ENCODE measurements around the gene INTS1. TPM values are rescaled to one million over a fixed set of nuclear protein-coding genes. Genes with fewer than 3 reads are reported as not detected.

The INTS1 gene
- total and polyA plus RNA-seq, 4 experiments from 2014 or later: 6.0 to 137 (median 82.2) TPM

DNA sequence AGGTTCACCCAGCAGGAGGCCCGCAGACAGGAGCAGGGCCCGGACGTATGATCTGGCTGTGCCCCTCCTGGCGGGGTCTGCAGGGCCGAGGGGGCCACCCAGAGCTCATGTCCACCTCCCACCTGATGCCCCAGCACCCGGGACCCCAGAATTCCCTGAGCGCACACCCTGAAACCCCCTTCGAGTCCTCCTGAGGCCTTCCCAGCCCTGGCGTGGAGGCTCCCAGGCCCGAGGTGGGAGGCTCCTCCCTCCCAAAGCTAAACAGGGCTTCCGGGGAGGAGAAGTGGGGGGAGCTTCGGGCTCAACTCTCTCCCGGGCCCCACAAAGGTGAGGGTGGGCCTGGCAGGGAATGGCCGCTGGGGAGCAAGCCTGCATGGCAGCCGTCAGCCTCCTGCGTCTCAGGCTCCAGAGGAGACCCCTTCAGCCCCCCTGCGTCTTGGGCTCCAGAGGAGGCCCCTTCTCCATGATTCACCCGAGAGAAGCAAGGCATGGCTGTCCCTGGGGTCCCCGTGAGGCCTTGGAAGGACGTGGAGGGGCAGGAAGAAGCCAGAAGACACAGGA lies 75.2 kb downstream of the INTS1 start:
- Mint-ChIP-seq H3K27ac (no peak overlapping the region), H3K27me3 (peaks cover 0 to 5% of the 10 kb centered on the region in 2 donors), H3K4me3 (no peak overlapping the region), H3K36me3 (no peaks in the 10 kb centered on the region), H3K4me1 (peaks cover 2 to 6% (median 4%) of the 10 kb centered on the region in 4 donors), H3K9me3 (no peaks in the 10 kb centered on the region)
- Histone ChIP-seq H3K27me3 (ENCODE audit: insufficient read depth, low read length) (no peaks in the 10 kb centered on the region), H3K9me3 (ENCODE audit: control insufficient read depth in 1 of 2, low read length in 2 of 2) (no peaks in the 10 kb centered on the region), H3K36me3 (ENCODE audit: insufficient read depth, low read length) (no peaks in the 10 kb centered on the region), H3K4me3 (ENCODE audit: low read length in 2 of 2) (no peak overlapping the region), H3K4me1 (ENCODE audit: insufficient read depth, low read length) (peaks cover 4% of the 10 kb centered on the region), H3K27ac (ENCODE audit: low read depth, low read length) (no peak overlapping the region)
- CTCF ChIA-PET (ENCODE audit: partially characterized antibody): interaction anchor here (1.1 to 1.8 kb wide), 2 partner anchors 11 to 46 kb away, joined by 4 to 7 read pairs; no protein-coding TSS in a partner anchor
- no peak for DNase-seq
- POLR2A ChIA-PET (ENCODE audit: partially characterized antibody): no interaction called here
- intact Hi-C loops (cut with micrococcal nuclease): no loop called here

DNA sequence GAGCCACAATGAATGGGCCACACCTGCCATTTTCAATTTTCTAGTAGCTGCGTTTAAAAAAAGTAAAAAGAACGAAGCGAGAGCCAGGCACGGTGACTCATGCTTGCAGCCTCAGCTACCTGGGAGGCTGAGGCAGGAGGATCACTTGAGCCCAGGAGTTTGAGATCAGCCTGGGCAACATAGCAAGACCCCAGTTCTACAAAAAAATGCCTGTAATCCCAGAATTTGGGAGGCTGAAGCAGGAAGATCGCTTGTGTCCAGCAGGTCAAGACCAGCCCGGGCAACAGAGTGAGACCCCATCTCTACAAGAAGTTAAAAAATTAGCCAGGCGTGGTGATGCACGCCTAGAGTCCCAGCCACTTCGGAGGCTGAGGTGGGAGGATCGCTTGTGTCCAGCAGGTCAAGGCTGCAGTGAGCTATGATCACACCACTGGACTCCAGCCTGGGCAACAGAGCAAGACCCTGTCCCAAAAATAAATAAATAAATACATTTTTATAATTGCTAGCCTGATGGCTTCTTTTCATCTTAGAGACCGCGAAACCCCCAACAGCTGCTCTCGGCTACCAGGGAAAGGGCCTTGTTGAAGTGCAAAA lies 77.0 kb downstream of the INTS1 start:
- H3K36me3 Mint-ChIP-seq: no peaks in the 10 kb centered on the region

DNA sequence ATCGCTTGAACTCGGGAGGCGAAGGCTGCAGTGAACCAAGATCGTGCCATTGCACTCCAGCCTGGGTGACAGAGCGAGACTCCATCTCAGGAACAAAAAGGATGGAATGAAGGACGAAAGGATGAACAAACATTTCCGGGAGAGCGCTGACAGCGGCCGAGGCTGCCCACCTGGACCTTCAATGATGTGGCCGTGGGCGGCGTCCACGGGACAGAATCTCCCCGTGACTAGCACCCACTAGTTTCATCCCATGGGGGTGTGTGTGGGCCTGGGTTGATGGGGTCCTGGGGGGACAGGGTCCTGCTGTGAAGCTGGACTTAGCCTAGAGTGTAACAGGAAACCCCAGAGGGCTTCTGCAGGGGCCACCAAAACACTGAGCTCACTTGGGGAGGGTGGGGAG lies 77.7 kb downstream of the INTS1 start:
- Histone ChIP-seq H3K36me3 (ENCODE audit: insufficient read depth, low read length) (no peaks in the 10 kb centered on the region), H3K27ac (ENCODE audit: low read depth, low read length) (no peak overlapping the region), H3K27me3 (ENCODE audit: insufficient read depth, low read length) (no peaks in the 10 kb centered on the region), H3K9me3 (ENCODE audit: control insufficient read depth in 1 of 2, low read length in 2 of 2) (no peaks in the 10 kb centered on the region), H3K4me1 (ENCODE audit: insufficient read depth, low read length) (no peaks in the 10 kb centered on the region), H3K4me3 (ENCODE audit: low read length in 2 of 2) (no peak overlapping the region)
- Mint-ChIP-seq H3K9me3 (no peaks in the 10 kb centered on the region), H3K4me1 (no peaks in the 10 kb centered on the region), H3K36me3 (no peaks in the 10 kb centered on the region), H3K27me3 (peaks cover 3 to 6% of the 10 kb centered on the region in 2 donors), H3K4me3 (no peak overlapping the region), H3K27ac (no peak overlapping the region)
- intact Hi-C loops (cut with micrococcal nuclease): no loop called here
- ChIA-PET CTCF (ENCODE audit: partially characterized antibody) (no interaction called here), POLR2A (ENCODE audit: partially characterized antibody) (no interaction called here)
- DNase-seq: no peak

More for the DNA sequence above, 77.0 kb downstream of the INTS1 start:
- CTCF ChIA-PET (ENCODE audit: partially characterized antibody): no interaction called here
- no peak overlapping the region for H3K27ac Mint-ChIP-seq
- H3K4me3 Mint-ChIP-seq: no peak overlapping the region
- H3K9me3 ChIP-seq (ENCODE audit: control insufficient read depth in 1 of 2, low read length in 2 of 2): no peaks in the 10 kb centered on the region
- no peak for DNase-seq
- H3K27ac ChIP-seq (ENCODE audit: low read depth, low read length): no peak overlapping the region
- no peaks in the 10 kb centered on the region for H3K9me3 Mint-ChIP-seq
- H3K4me3 ChIP-seq (ENCODE audit: low read length in 2 of 2): no peak overlapping the region
- intact Hi-C loops (cut with micrococcal nuclease): no loop called here
- peaks cover 0 to under 1% (median under 1%) of the 10 kb centered on the region in 4 donors for H3K4me1 Mint-ChIP-seq
- POLR2A ChIA-PET (ENCODE audit: partially characterized antibody): no interaction called here
- H3K4me1 ChIP-seq (ENCODE audit: insufficient read depth, low read length): peaks cover under 1% of the 10 kb centered on the region
- H3K27me3 Mint-ChIP-seq: peaks cover 3 to 6% of the 10 kb centered on the region in 2 donors
- H3K36me3 ChIP-seq (ENCODE audit: insufficient read depth, low read length): no peaks in the 10 kb centered on the region
- H3K27me3 ChIP-seq (ENCODE audit: insufficient read depth, low read length): no peaks in the 10 kb centered on the region

DNA sequence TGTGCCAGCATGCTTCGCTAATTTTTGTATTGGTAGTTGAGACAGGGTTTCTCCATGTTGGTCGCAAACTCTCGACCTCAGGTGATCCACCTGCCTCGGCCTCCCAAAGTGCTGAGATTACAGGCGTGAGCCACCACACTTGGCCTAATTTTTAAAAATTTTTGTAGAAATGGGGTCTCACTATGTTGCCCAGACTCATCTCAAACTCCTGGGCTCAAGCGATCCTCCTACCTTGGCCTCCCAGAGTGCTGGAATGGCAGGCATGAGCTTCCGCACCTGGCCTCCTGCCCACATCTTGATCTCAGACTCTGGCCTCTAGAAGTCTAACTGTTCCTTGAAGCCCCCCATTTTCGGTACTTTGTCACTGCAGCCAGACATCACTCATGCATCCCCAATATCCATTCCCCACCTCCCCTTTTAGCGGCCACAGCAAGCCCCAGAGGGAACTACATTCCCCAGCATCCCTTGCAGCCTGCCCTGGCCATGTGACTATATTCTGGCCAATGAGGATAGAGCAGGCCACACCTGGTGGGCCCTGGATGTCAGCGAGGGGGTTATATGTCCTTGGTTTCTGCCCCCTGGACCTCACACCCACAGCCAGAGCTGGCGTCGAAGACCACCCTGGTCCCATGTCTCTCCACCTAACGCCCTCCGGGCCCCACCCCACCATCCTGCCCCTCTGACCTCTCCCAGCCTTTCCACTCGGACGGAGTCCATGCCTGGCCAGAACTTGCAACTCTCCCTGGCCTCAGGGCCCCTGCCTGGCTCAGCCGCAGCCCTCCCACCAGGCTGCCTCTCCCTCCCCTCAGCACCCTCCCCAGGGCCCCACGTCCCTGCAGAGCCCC lies 78.7 kb downstream of the INTS1 start:
- ChIA-PET POLR2A (ENCODE audit: partially characterized antibody) (no interaction called here), CTCF (ENCODE audit: partially characterized antibody) (no interaction called here)
- Mint-ChIP-seq H3K27ac (no peak overlapping the region), H3K27me3 (peaks cover 3 to 9% of the 10 kb centered on the region in 2 donors), H3K36me3 (no peaks in the 10 kb centered on the region), H3K4me3 (no peak overlapping the region), H3K9me3 (no peaks in the 10 kb centered on the region), H3K4me1 (no peaks in the 10 kb centered on the region)
- Histone ChIP-seq H3K4me3 (ENCODE audit: low read length in 2 of 2) (no peak overlapping the region), H3K27me3 (ENCODE audit: insufficient read depth, low read length) (no peaks in the 10 kb centered on the region), H3K9me3 (ENCODE audit: control insufficient read depth in 1 of 2, low read length in 2 of 2) (no peaks in the 10 kb centered on the region), H3K36me3 (ENCODE audit: insufficient read depth, low read length) (no peaks in the 10 kb centered on the region), H3K4me1 (ENCODE audit: insufficient read depth, low read length) (no peaks in the 10 kb centered on the region), H3K27ac (ENCODE audit: low read depth, low read length) (no peak overlapping the region)
- intact Hi-C loops (cut with micrococcal nuclease): no loop called here
- no peak for DNase-seq

DNA sequence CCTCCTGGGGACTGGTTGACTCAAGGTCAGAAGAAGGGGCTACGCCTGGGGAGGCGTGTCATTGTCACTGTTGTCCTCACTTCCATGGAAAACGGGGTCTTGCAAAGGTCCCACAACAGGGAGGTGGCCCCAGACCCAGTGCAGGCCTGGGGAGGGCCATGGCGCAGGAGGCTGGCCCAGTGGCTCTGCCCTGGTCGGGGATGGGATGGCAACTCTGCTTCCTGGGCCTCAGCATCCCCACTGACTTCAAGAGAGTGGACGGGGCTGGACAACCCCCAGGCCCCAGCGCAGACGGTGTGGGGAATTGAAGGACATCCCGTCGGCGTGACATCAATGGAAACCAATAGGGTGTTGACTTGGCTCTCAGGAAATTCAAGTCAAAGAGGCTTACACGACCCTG lies 80.1 kb downstream of the INTS1 start:
- no peaks in the 10 kb centered on the region for H3K36me3 Mint-ChIP-seq
- CTCF ChIA-PET (ENCODE audit: partially characterized antibody): interaction anchor here (0.9 kb wide), 1 partner anchor 73 kb away, joined by 3 read pairs; no protein-coding TSS in a partner anchor

DNA sequence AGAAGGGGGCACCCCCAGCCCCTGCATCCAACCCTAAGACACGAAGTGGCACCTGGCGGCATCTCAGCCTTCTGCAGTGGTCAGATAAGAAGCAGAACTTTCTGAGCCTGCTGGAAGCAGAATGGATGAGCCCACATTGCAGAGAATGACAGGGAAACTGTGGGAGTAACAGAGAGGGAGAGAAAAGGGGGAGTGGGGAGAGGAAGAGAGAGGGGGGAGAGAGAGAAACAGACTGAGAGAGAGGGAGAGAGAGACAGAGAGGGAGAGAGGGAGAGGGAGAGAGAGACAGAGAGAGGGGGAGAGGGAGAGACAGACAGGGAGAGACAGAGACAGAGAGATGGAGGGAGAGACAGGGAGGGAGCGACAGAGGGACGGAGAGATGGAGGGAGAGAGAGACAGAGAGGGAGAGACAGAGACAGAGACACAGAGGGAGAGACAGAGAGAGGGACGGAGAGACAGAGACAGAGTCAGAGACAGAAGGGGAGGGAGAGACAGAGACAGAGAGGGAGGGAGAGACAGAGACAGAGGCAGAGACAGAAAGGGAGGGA lies 80.9 kb downstream of the INTS1 start:
- H3K4me1 Mint-ChIP-seq: peaks cover under 1 to 5% (median 2%) of the 10 kb centered on the region in 4 donors
- no peak overlapping the region for H3K4me3 ChIP-seq (ENCODE audit: low read length in 2 of 2)
- no peaks in the 10 kb centered on the region for H3K36me3 ChIP-seq (ENCODE audit: insufficient read depth, low read length)
- no peak for DNase-seq
- peak overlapping the region in 2 of 7 donors; percentile 48 to 70 for H3K27ac Mint-ChIP-seq
- H3K4me3 Mint-ChIP-seq: no peak overlapping the region
- ChIA-PET CTCF (ENCODE audit: partially characterized antibody) (no interaction called here), POLR2A (ENCODE audit: partially characterized antibody) (no interaction called here)
- no peaks in the 10 kb centered on the region for H3K9me3 Mint-ChIP-seq
- H3K27me3 ChIP-seq (ENCODE audit: insufficient read depth, low read length): no peaks in the 10 kb centered on the region
- no peak overlapping the region for H3K27ac ChIP-seq (ENCODE audit: low read depth, low read length)
- no peaks in the 10 kb centered on the region for H3K36me3 Mint-ChIP-seq
- intact Hi-C loops (cut with micrococcal nuclease): no loop called here
- peaks cover 3 to 9% of the 10 kb centered on the region in 2 donors for H3K27me3 Mint-ChIP-seq
- H3K4me1 ChIP-seq (ENCODE audit: insufficient read depth, low read length): peaks cover under 1% of the 10 kb centered on the region
- H3K9me3 ChIP-seq (ENCODE audit: control insufficient read depth in 1 of 2, low read length in 2 of 2): no peaks in the 10 kb centered on the region

More for the DNA sequence above, 80.1 kb downstream of the INTS1 start:
- intact Hi-C loops (cut with micrococcal nuclease): no loop called here
- Histone ChIP-seq H3K4me3 (ENCODE audit: low read length in 2 of 2) (no peak overlapping the region), H3K27me3 (ENCODE audit: insufficient read depth, low read length) (no peaks in the 10 kb centered on the region), H3K36me3 (ENCODE audit: insufficient read depth, low read length) (no peaks in the 10 kb centered on the region), H3K4me1 (ENCODE audit: insufficient read depth, low read length) (no peaks in the 10 kb centered on the region), H3K27ac (ENCODE audit: low read depth, low read length) (no peak overlapping the region), H3K9me3 (ENCODE audit: control insufficient read depth in 1 of 2, low read length in 2 of 2) (no peaks in the 10 kb centered on the region)
- peaks cover 3 to 9% of the 10 kb centered on the region in 2 donors for H3K27me3 Mint-ChIP-seq
- no peak overlapping the region for H3K4me3 Mint-ChIP-seq
- H3K4me1 Mint-ChIP-seq: peaks cover 0 to 1% (median 0%) of the 10 kb centered on the region in 4 donors
- H3K9me3 Mint-ChIP-seq: no peaks in the 10 kb centered on the region
- POLR2A ChIA-PET (ENCODE audit: partially characterized antibody): no interaction called here
- DNase-seq: peak in 1 of 5 donors; percentile 33
- peak overlapping the region in 1 of 7 donors; percentile 48 for H3K27ac Mint-ChIP-seq
